Activated B cell treated with CpG ODN at 0.5 μM for 24 hours (primary cell): Measurements from ENCODE around the gene TEKT4. TPM values are rescaled to one million over a fixed set of nuclear protein-coding genes. Genes with fewer than 3 reads are reported as not detected.
"Not testable (repeated sequence)": the region's sequence is repeated elsewhere in the genome, so short reads cannot be mapped to it uniquely, and the experiment has no call there.

Experiments
- ATAC-seq: fragments of 200-7000 bp; cut with Tn5 transposase; one replicate; pipeline ENCODE4 v1.10.0; 2021; ENCODE audit warnings: low read depth, mild to moderate bottlenecking, moderate library complexity
- CTCF ChIA-PET: fragments of 350-600 bp; sonication (Branson Sonifier 250); formaldehyde crosslinking; loops from one replicate; lab custom pipeline; 2021; ENCODE audit warnings: antibody characterized with exemption; lab: Charles Lee
- POLR2A ChIA-PET: fragments of 350-600 bp; sonication (Branson Sonifier 250); formaldehyde crosslinking; loops from one replicate; lab custom pipeline; 2021; ENCODE audit warnings: antibody characterized with exemption; lab: Charles Lee
- DNase-seq: peaks from one replicate; pipeline ENCODE4 v3.0.0; 2022
- H3K27ac Mint-ChIP-seq: one replicate; pipeline ENCODE4 v1.8.0; 2020; ENCODE audit warnings: mixed read lengths
- H3K27me3 Mint-ChIP-seq: one replicate; pipeline ENCODE4 v1.8.0; 2021; ENCODE audit warnings: mixed read lengths
- H3K36me3 Mint-ChIP-seq: one replicate; pipeline ENCODE4 v1.8.0; 2021; ENCODE audit warnings: low read depth, mixed read lengths
- H3K4me1 Mint-ChIP-seq: one replicate; pipeline ENCODE4 v1.8.0; 2021; ENCODE audit warnings: mixed read lengths
- H3K4me3 Mint-ChIP-seq: one replicate; pipeline ENCODE4 v1.8.0; 2020; ENCODE audit warnings: mild to moderate bottlenecking, mixed read lengths
- H3K9me3 Mint-ChIP-seq: one replicate; pipeline ENCODE4 v1.8.0; 2020; ENCODE audit warnings: mixed read lengths
- intact Hi-C: fragments of 100-400 bp; cut with micrococcal nuclease; formaldehyde crosslinking; loops from one replicate; pipeline ENCODE4 v1.15.1; 2024
- total RNA-seq: library from RNA; stranded (reverse); gene quantifications from 2 replicates; pipeline ENCODE4 v1.2.3, GENCODE V29; 2022
- TF ChIP-seq, protein P1 (sequence below): fragments of 200-600 bp; IDR thresholded peaks from one replicate; pipeline ENCODE4 v1.8.0; 2022; ENCODE audit warnings: antibody characterized with exemption, mild to moderate bottlenecking

TEKT4 gene
- total RNA-seq, 1 donor from 2014 or later = not detected

DNA sequence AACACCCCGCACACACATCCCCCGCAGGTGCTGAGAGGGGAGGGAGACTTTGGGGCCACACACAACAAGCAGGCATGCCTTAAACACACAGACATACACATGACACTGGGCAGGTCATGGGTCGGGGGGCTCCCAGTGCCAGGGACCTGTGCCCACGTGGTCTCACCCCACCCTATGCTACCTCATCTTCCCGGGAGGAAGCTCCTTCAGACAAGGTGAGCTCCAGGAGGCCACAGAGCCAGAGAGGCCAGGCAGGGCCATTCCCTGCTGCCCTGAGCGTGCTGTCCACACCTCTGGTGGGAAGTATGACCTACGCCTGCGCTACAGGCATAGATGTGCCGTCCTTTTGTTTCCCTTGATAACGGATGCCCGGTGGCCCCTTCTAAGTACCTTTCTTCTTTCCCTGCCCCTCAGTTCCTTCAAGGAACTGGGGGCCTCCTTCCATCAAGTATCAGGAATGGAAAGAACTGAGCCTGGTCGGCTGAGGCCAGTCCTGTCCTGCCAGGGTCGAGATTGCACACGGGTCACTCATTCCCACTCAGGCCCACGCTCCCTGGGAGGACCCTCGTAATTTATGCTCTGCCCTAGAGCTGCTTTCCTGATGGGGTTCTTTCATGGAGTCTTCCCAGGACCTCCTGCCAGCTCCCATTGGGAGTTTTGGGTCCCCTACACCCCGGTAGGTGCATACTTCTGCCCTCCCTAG, 4.7 kb downstream of the TEKT4 start:
- CTCF ChIA-PET = interaction anchor here (1.6 kb wide), 1 partner anchor 9 kb away, joined by 5 read pairs; no protein-coding TSS in a partner anchor

DNA sequence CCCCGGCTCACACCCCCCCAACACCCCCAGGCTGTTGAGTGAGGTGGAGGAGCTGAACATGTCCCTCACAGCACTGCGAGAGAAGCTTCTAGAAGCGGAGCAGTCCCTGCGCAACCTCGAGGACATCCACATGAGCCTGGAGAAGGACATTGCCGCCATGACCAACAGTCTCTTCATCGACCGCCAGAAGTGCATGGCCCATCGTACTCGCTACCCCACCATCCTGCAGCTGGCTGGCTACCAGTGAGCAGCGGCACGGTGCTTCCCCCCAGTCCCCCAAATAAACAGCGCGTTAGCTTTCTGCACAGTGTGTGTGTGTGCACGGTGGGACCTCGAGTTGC, 5.3 kb downstream of the TEKT4 start:
- Mint-ChIP-seq H3K36me3 (no peaks in the 10 kb centered on the region), H3K4me1 (no peaks in the 10 kb centered on the region), H3K4me3 (no peak overlapping the region), H3K9me3 (no peaks in the 10 kb centered on the region), H3K27me3 (no peaks in the 10 kb centered on the region), H3K27ac (no peak overlapping the region)
- DNase-seq (no peak), ATAC-seq (no peak)
- intact Hi-C loops = no loop called here
- TF ChIP-seq, protein P1, sequence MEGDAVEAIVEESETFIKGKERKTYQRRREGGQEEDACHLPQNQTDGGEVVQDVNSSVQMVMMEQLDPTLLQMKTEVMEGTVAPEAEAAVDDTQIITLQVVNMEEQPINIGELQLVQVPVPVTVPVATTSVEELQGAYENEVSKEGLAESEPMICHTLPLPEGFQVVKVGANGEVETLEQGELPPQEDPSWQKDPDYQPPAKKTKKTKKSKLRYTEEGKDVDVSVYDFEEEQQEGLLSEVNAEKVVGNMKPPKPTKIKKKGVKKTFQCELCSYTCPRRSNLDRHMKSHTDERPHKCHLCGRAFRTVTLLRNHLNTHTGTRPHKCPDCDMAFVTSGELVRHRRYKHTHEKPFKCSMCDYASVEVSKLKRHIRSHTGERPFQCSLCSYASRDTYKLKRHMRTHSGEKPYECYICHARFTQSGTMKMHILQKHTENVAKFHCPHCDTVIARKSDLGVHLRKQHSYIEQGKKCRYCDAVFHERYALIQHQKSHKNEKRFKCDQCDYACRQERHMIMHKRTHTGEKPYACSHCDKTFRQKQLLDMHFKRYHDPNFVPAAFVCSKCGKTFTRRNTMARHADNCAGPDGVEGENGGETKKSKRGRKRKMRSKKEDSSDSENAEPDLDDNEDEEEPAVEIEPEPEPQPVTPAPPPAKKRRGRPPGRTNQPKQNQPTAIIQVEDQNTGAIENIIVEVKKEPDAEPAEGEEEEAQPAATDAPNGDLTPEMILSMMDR = no peak
- CTCF ChIA-PET = interaction anchor here (1.6 kb wide), 1 partner anchor 10 kb away, joined by 5 read pairs; no protein-coding TSS in a partner anchor
- POLR2A ChIA-PET = no interaction called here

More for the DNA sequence above, 4.7 kb downstream of the TEKT4 start:
- no peak for DNase-seq
- no peak for ATAC-seq
- Mint-ChIP-seq H3K27me3 (no peaks in the 10 kb centered on the region), H3K9me3 (no peaks in the 10 kb centered on the region), H3K4me1 (no peaks in the 10 kb centered on the region), H3K27ac (no peak overlapping the region), H3K36me3 (no peaks in the 10 kb centered on the region), H3K4me3 (no peak overlapping the region)
- TF ChIP-seq, protein P1 = no peak
- intact Hi-C loops = no loop called here
- POLR2A ChIA-PET = no interaction called here

DNA sequence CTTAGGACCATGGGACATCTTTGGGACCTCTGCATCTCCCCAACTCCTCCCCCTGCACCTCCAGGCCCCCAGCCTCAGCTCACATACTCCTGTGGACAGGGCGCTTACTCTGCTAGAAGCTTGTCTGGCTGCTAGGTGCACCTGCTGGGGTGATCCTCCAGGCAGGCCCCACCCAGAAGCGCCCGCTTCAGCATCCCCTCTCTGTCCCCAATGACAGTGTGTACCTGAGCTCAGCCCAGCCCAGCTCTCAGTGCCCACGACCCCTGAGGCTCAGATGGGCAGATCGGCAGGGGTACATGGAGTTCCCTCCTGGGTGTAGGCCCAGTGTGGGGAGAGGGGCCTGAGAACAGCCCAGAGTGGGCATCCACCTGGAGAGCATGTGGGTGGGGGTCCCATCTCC, 5.9 kb downstream of the TEKT4 start:
- Mint-ChIP-seq H3K4me1 (no peaks in the 10 kb centered on the region), H3K27me3 (no peaks in the 10 kb centered on the region), H3K4me3 (no peak overlapping the region), H3K36me3 (no peaks in the 10 kb centered on the region), H3K9me3 (no peaks in the 10 kb centered on the region), H3K27ac (no peak overlapping the region)
- POLR2A ChIA-PET = no interaction called here
- TF ChIP-seq, protein P1 = no peak
- CTCF ChIA-PET = interaction anchor here (1.6 kb wide), 1 partner anchor 10 kb away, joined by 5 read pairs; no protein-coding TSS in a partner anchor
- intact Hi-C loops = no loop called here
- no peak for DNase-seq
- no peak for ATAC-seq

DNA sequence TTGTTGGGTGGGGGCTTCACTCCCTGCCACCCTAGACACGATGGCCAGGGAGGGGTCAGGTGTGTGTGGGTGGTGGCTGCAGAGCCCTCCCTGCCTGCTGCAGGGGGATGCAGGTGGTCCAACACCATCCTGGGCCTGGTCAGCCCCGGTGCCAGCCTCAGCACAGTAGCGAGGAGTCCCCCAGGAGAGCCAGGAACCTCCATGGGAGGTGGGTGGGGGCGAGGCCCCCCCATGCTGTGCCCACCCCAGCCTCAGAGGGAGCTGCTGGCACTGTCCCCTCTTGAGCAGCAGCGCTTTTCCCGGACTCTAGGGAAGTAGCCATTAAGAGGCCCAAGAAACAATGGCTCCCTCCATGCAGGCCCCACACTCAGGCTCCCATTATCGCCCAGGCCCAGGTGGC, 7.3 kb downstream of the TEKT4 start:
- H3K36me3 Mint-ChIP-seq, H3K4me3 Mint-ChIP-seq, ATAC-seq, DNase-seq, intact Hi-C loops, H3K4me1 Mint-ChIP-seq, POLR2A ChIA-PET, H3K9me3 Mint-ChIP-seq, H3K27ac Mint-ChIP-seq, H3K27me3 Mint-ChIP-seq, CTCF ChIA-PET: not testable (repeated sequence)

DNA sequence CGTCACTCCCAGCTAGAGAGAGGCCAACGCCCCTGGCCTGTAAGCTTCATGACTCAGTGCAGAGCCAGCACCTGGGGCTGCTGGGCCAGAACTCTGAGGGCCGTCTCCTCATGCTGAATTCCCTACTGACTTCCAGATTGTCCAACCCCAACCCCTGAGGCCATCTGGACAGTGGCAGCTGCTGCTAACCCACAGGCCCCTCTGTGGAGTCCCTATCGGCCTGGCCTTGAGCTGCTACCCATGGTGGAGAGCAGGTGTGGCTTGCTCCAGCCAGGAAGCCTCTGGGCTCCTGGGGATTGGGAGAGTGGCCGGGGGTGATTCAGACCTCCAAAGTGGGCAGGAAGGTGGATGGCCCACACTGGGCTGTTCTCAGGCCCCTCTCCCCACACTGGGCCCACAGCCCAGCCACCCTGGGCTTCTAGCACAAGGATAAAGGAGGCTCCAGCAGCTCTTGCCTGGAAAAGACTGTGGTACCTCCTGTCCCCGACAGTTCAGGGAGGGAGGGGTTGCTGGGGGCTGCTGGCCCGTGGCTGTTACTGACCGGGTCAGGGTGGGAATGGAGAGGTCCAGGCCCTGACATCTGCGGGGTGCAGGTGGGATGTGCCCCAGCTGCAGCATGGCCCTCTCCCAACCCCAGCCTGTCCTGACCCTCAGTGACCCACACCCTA, 8.2 kb downstream of the TEKT4 start:
- ATAC-seq (no peak), DNase-seq (no peak)
- POLR2A ChIA-PET = no interaction called here
- CTCF ChIA-PET = no interaction called here
- no peak overlapping the region for H3K4me3 Mint-ChIP-seq
- TF ChIP-seq, protein P1 = no peak
- intact Hi-C loops = no loop called here
- H3K4me1 Mint-ChIP-seq = no peaks in the 10 kb centered on the region
- peaks cover 8% of the 10 kb centered on the region for H3K9me3 Mint-ChIP-seq
- H3K36me3 Mint-ChIP-seq = no peaks in the 10 kb centered on the region
- no peaks in the 10 kb centered on the region for H3K27me3 Mint-ChIP-seq
- no peak overlapping the region for H3K27ac Mint-ChIP-seq
